Measurements from ENCODE around the gene NFKB2.

The NFKB2 gene

DNA sequence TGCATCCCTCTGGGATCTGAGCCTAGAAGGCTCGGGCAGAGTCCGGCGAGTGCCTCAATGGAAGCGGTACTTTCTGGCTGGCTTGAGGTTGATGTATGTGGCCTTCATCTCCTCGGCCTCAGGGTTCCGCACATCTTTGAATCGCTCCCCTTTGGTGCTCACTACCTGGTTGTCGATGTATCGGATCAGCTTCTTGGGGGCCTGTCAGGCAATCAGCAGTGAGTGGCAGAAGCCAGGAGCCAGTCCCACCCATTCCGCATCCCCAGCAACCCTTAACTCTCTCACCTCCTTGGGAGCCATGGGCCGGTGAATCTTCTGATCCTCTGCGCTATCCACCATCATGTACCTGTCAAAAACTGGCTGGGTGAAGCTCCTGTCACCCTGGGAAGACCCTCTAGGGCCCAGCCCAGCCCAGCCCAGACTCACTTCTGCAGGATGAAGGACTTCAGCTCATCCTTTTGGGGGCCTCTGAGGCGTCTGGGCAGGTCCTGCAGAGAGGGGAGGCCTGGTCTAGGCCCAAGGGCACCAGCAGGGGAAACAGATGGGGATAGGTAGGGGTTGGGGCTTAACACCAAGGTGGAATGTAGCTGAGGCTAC, 28.0 kb downstream of the NFKB2 start:
- DNase-seq = no peak

DNA sequence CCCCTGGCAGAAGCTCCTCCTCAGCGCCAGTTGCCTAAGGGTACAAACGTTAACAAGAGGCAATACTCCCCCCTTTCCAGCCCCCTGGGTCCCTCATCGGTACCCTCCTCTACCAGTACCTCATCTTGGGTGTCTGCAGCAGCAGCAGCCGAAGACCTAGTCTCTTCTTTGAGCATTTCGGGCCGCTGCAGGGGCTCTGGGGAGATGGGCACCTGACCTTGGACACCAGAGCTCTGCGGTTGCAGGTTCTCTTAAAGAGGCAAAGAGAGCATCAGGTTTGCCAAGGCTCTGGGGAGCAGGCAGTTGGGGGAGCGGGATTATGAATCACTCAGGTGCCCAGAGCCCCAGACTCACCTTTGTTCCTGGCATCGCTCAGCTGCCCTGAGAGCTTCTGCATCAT, 28.6 kb downstream of the NFKB2 start:
- DNase-seq = no peak

DNA sequence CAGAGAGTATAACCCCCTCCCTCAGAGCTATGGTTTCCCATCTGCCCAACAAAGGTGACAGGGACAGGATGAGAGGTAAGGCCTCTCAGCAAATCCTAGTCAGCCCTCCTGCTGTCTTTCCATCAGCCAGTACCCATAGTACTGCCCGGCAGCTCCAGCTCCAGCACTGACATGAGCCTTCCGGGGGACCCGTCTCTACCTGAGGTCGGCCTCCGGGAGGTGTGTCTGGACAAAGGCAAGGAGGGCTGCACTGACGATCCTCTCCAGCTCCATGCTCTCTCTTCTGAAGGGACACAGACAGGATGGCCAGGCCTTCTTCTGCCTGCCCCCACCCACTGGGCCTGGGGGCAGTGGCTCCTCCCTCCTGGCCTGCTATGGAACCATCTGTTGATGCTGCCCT, 29.4 kb downstream of the NFKB2 start:
- no peak for DNase-seq

DNA sequence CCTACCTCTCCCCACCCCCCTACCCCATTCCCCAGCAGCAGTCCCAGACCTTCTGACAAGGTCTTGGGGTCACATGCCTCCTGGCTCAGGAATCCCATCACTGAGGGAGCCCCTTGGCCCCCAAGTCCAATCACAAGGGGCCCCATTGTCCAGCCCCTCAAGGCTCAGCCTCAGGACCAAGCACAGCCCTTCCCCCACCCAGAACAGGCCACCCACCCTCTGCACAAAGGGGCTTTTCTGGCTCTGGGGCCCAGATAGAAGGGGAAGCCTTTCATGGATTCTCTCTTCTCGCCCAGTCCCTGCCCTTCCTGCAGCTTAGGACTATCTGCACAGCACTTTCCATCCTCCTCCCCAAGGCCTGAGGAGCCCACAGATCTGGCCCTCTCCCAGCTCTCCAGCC, 29.9 kb downstream of the NFKB2 start:
- no peak for DNase-seq

DNA sequence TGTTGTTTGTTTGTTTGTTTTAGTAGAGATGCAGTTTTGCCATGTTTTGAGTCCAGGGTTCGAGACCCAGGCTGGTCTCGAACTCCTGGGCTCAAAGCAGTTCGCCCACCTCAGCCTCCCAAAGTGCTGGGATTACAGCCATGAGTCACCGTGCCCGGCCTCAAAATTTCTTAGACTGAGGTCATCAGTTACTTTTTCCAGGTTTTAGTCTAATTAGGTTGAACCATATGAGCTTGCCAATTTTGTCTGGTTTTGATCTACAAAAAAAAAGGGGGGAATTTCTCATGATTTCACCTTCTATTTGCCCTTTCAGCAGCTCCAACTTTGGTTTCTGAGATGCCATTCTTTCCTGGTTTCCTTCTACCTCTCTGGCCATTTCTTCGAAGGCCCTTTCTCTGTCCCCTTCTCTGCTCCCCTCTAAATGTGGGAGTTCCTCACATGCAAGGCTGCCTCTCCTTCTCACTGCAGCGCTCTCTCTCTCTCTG, 31.3 kb downstream of the NFKB2 start:
- no peak for DNase-seq

DNA sequence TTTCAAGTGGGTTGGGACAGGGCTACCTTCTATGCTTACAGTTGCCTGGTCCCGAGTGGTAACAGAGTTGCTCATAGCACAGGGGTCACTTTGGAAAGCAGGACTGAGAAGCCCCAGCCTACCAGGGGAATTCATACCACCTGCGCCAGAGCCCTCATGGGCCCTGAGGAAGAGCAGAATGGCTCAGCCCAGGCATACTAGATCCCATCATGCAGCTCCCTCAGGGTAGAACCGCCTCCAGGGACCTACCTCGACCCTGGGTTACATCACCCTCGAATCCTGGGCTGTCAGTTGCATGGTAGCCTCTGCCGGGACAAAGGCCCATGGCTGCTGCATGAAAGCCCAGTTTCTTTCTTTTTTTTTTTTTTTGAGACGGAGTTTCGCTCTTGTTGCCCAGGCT, 34.0 kb downstream of the NFKB2 start:
- no peak for DNase-seq

DNA sequence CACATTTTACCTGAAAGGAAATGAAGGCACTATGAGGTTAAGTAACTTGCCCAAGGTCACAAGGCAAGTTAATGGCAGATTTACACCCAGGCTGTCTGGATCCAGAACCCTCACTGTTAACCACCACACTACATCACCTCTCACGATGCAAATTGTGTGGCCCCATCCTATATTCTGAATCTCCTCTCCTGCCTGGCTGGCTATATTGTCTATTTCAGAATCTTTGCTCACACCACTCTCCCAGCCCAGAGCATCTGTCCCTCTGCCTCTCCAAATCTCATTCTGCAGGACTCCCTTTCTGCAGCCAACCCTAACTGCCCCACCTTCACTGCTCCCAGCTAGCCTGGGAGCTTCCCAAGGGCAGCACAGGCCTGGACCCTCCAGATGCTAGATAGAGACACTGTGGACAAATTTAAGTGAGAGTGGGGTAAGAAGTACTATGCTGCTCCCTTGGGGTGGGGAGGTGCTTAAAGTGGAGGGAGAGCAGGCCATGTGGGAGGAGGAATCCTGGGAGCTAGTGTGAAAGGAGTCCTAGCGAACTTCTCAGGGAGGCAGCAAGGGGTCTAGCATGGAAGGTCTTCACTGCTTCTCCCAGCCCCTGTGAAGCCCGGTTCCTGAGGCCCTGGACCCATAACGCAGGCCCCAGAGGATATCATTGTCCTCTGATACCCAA, 36.1 kb downstream of the NFKB2 start:
- DNase-seq = no peak

DNA sequence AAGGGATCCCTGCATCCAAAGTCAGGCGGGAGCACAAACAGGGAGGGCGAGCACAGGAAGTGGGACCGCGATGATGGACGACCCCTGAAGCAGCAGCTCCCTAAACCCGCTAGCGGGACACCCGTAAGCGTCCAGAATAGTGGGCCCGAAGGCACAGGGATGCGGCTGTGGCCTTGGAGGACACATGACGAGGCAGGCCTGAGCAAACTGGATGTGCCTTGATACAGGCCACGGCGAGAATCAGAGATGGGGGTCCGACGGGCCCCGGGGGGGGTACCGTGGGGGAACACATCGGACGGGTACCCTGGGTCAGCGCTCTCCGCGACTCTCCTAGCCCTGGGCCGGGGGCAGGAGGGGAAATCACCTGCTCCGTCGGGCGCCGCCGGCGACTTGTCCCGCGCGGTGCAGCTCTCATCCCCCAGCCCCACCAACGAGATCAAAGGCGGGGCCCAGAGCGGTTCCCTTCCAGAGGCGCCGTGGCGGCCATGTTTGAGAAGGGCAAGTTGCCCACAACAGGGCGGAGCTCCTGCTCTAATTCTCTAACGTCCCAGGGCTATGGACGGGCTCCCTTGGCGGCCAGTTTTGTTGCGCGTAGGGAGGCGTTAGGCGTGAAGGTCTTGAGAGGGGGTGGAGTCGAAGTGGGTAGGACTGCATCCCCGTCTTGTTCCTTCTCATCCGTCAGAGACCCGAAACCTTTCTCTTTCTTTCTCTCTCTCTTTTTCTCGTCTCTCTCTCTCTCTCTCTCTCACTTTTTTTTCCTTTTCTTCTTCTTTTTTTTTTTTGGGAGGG, 36.9 kb downstream of the NFKB2 start, which contains the start of gene CUEDC2:
Gene CUEDC2 (minus strand): TSS at position 413 of the 789 bp plus-strand sequence. CDS start 7,386 bp downstream, outside the sequence.
- DNase-seq = peak; percentile 99

DNA sequence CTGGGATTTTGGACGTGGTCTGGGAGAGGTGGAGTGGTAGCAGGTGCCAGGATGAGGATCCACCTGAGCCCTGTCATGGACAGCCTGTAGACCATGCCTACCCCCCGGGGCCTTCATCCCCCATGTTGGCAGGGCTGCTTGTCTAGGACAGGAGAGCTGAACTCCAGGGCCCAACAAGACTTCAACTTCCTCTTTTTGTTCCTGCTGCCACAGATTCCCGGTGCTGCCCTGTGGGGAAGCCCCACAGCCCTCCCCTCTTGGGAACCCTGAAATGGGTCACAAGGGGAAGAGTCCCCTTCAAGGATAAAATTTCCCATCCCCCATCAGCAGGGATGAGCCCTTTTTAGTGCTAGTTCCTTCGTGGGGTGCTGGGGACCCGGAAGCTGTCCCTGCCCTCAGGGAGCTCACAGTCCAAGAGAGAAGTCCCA, 38.1 kb downstream of the NFKB2 start:
- no peak for DNase-seq

DNA sequence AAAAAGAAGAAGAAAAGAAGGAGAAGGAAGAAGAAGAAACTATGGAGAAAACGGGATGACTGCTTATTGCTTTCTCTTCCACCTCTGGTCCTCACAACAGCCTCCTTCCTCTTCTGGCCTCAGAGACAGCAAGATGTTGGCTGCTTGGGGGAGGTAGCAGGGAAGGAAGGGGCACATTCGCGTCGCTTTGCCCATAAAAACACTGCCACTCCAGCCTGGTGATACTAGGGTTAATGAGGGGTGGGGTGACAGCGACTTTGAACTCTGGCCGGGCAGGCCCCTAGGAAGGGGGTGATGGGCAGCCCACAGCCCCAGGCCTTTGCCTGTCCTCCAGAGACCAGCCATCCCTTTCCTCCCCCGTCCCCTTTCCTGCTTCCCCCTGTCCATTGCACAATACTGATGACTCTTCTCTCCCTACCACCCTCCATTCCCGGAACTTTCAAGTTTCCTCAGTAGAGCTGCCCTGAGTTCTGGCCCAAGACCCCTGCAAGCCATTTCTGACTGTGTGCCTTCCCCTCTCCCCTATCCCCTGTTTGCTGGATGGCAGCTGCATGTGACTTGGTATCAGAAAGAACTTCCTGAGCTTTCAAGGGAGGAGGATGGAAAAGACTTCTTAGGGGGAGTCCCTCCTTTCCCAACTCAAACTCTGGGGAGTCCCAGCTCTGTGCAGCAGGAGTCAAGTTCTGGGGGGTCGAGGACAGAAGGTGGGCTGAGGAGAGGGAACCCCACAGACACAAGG, 39.1 kb downstream of the NFKB2 start:
- no peak for DNase-seq

DNA sequence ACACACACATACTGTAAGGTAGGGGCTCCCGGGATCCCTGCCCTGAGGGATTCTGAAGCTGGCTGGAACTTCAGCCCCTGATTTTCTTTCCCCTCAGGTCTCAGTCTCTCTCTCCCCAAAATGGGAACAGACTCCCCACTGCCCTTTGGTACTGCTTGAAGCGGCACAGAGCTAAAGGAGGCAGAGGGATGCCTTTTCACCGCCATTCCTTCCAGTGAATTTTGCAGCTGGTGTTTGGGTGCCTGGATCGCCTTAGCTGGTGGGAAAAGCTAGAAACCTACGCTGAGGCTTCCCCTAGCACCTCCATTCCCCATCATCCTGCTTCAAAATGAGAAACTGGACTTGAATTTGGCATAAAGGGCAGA, 39.6 kb downstream of the NFKB2 start:
- DNase-seq = no peak

DNA sequence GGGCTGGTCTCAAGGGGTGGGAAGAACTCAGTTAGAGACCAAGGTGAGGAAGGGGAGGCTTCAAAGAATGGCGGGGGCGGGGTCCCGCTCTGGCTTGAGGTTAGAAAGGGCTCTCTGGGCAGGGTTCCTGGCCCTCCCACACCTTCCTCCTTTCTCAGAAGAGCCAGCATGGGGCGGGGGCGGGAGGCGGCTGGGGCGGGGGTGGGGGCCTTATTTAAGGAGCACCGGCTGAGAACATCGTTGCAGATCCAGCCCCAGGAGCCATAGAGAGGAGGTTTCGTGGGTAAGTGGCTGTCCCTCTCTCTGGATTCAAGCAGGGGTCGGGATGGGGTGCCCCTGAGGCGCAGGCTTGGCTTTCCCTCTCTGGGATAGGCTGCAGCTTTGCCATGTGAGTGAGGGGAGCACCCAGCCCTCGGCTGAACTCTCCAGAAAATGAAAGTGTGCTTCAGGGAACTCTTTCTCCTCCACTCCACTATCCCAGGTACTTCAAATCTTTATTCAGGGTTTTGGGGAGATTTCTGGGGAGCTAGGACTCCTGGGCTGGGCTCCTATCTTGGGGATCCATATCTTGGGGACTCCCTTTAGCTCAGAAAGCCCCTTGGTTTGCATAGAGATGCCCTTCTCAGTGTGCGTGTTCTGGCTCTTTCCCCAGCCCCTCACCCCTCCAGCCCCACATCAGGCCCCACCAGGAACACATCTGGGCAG, 40.2 kb downstream of the NFKB2 start:
- no peak for DNase-seq

DNA sequence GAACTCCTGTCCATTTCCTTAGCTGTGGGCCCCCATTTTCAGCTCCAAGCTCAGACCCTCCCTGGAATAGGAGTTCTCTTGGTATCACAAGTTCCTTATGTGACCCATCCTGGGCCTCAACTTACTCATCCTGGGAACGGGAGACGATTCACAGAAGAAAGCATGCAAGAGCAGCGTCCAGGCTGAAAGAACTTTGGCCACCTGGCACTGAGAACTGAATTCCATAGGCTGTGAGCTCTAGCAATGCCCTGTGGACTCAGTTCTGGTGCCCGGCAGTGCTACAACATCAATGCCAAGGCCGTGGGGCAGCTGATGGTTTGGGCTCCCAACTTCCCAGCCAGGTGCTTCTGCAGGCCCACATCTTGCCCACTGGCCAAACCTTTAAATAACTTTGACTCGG, 40.8 kb downstream of the NFKB2 start:
- no peak for DNase-seq

DNA sequence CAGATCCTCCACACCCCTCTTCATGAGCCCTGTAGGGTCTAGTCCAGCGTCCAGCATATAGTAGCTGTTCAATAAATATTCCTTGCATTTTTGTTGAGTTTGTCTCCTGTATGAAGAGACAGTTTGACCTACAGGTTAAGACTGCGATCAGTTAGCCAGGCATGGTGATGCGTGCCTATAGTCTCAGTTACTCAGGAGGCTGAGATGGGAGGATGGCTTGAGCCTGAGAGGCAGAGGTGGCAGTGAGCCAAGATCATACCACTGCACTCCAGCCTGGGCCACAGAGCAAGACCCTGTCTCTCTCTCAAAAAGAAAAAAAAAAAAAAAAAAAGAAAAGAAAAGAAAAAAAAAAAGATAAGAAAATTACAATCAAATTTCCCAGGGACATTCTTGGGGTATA, 42.0 kb downstream of the NFKB2 start:
- DNase-seq = no peak

DNA sequence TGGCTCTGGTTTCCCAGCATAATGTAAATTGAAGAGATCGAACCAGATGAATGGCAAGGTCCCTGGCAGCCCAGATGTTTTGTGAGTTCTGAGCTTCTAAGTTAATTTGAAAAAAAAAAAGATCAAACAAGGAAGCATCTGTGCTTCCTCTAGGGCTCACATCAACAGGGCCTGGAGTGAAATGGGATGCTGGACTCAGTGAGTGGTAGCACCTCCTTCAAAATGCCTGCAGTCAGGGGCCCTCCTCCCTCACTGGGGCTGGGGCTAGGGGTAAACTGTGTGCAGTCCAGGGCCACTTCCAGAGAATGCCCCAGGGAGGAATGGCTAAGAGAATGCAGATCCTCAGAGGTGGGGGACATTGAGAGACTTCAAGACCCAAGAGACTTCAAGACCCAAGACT, 42.9 kb downstream of the NFKB2 start:
- no peak for DNase-seq

DNA sequence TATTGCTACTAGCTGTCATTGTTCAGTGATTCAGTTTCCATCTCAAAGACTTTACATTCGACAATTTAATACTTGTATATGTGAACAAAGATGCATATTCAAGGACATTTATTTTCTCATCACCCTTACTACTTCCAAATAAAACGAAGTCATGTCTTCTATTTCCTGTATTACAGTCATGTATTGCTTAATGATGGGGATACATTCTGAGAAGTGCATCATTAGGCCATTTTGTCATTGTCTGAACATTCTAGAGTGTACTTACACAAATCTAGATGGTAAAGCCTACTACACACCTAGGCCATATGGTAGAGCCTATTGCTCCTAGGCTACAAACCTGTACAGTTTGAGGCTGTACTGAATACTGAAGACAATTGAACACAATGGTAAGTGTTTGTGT, 49.3 kb downstream of the NFKB2 start:
- no peak for DNase-seq

DNA sequence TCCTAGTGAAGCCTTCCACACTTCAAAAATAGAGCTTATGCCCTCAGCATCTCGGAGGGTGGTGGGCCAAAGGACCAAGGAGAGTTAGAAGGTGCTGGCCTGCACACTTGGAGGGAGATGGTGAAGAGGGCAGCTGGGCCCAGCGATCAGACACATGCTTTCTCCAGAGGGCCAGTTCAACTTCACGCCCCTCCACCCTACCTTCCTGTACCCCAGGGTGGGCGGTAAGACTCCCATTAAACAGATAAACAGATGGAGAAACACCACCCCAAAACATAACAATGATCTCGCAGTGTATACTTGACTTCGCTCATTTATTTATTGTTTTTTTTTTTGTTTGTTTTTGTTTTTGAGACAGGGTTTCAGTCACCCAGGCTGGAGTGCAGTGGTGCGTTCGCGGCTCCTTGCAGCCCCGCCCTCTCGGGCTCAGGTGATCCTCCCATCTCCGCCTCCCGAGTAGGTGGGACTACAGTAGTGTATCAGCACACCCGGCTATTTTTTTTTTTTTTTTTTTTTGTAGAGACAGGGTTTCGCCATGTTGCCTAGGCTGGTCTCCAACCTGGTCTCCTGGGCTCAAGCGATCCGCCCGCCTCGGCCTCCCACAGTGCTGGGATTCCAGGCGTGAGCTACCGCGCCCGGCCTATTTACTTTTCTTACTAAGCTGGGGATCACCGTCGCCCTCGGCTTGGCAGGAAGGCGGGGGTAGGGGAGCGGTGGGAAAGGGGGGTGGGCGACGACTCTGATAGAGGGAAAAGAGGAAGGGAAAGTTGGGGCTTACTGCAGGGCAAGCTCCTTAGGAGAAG, 54.0 kb downstream of the NFKB2 start:
- peak; percentile 80 for DNase-seq

DNA sequence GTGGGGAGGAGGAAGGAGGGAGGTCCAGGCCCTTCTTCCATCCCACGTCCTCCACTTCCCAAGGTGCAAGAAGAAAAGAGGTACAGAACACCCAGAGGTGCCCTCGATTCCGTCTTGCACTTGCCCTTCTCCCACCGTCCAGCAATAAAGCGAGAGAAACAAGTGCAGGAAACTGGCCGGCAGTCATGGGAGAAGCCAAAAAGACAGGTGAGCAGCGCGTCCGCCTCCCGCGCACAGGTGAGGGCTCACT, 54.5 kb downstream of the NFKB2 start:
- DNase-seq = no peak

DNA sequence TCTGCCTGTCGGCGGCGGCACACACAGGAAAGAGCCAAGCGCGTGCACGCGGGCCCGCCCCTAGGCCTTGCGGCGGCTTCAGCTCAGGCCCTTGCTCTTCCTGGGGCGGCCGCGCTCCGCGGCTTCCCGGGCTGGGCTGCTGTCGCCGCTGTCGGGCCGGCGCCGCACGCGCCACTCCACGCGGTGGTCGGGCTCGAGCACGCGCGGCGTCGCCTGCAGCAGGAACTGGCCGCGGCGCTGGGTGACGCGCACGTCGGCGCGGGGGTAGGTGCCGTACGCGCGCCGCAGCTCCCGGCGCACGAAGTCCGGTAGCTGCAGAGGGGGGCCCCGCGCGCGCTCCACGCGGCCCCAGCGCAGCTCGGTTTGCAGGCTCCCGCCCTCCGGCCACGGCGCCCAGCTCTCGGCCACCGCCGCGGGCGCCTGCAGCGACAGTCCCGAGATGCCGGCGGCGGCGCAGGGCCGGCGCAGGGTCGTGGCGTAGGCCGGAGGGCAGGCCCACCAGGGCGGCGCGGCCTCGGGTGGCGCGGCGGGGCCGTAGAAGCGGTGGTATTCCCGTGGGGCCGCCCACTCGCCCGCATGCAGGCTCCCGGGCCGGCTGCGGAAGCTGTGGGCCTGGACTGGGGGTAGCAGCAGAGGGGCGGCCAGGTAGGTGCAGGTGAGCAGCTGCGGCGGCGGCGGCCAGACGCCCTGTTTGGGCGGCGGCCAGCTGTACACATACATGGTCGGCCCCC, 55.0 kb downstream of the NFKB2 start:
- peak; percentile 84 for DNase-seq

DNA sequence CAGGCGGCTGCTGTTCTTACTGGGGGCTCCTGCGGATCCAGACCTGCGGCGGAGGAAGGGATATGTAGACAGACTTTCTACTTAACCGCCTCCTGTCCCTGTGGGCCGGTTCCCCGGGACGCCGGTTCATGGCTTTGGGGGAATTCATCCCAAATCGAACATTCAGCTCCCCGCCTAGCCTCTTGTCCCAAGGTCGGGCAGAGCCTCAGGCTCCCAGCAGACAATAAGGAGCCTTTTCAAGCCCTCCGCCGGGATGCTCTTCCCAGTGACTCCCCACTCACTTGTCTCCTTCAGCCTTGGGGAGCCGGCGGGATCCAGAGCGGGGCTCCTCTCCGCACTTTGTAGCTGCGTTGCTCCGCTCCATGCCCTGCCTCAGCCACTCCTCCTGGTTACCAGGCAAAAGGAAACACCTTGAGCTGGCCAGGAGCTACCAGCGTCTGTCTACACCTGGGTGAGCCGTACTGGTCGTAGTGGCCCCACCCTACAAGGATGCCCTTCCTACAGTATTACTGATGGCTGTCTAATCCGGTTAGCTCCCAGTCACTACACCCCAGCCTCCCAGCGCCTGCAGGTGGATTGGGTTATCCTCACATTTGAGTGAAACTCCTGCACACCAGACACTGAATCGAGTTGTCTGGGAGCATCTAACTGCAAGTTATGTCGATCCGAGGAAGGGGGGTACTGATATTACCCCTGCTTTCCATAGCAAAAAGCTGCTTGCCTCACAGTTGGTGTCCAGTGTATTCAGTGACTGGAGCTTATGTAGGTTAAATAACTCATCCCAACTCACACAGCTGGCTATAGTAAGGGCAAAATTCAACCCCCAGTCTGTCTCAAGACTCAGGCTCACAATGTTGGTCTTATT, 55.8 kb downstream of the NFKB2 start, which contains the start of gene C10orf95:
Gene C10orf95 (minus strand): TSS at position 439 of the 865 bp plus-strand sequence. CDS start 450 bp downstream, outside the sequence.
- DNase-seq = no peak

Data from activated CD4-positive, CD25-positive, alpha-beta regulatory T cell treated with anti-CD3 and anti-CD28 coated beads, Interleukin-2, amount 50 U/mL, for 72 hours (primary cell).